Mononuclear cell (primary cell): Measurements from ENCODE around the gene NOSTRIN. TPM values are rescaled to one million over a fixed set of nuclear protein-coding genes. Genes with fewer than 3 reads are reported as not detected.
"Not testable (repeated sequence)": the region's sequence is repeated elsewhere in the genome, so short reads cannot be mapped to it uniquely, and the experiment has no call there.

ENCODE experiments used
- H3K27me3 ChIP-seq: 2 replicates; pipeline ENCODE4 v1.6.0; 2011; ENCODE audit warnings: low read length, control low read depth; ENCODE audit not compliant: insufficient read depth
- H3K4me1 ChIP-seq: 2 replicates; pipeline ENCODE4 v1.5.1; 2011; ENCODE audit warnings: mild to moderate bottlenecking, low read length, control low read depth; ENCODE audit not compliant: insufficient read depth
- H3K4me3 ChIP-seq: 2 replicates; pipeline ENCODE4 v1.5.1; 2011; ENCODE audit warnings: mild to moderate bottlenecking, low read length, moderate library complexity
- H3K9me3 ChIP-seq: 2 replicates; pipeline ENCODE4 v1.5.1; 2011; ENCODE audit warnings: low read depth, mild to moderate bottlenecking, control low read depth, low read length
- total RNA-seq: library from RNA; depleted of rRNA; stranded (reverse); fragments of >200 nt; gene quantifications from one replicate; pipeline ENCODE4 v1.2.3, GENCODE V29; 2012

The NOSTRIN gene
- 2.0 TPM for total RNA-seq

- Histone ChIP-seq H3K4me3 (no peak within 1 kb of the TSS), H3K27me3 (no peaks in the 10 kb centered on the region), H3K9me3 (no peaks in the 10 kb centered on the region), H3K4me1 (no peaks in the 10 kb centered on the region)
Observed at GRCh38 chr2:168801961-168802858, at the start of gene NOSTRIN. Gene NOSTRIN, plus strand, starts transcription at chr2:168802637. Its CDS starts 10 bp downstream, at chr2:168802647.

- Histone ChIP-seq H3K27me3 (no peaks in the 10 kb centered on the region), H3K4me1 (peaks cover 35% of the 10 kb centered on the region), H3K9me3 (no peaks in the 10 kb centered on the region), H3K4me3 (no peak overlapping the region)
Observed at GRCh38 chr2:168753765-168754329, 48.6 kb upstream of the NOSTRIN start.

- no peaks in the 10 kb centered on the region for H3K27me3 ChIP-seq
- H3K4me1 ChIP-seq = peaks cover 20% of the 10 kb centered on the region
- H3K9me3 ChIP-seq = no peaks in the 10 kb centered on the region
- H3K4me3 ChIP-seq = no peak overlapping the region
Observed at GRCh38 chr2:168757223-168757622, 45.2 kb upstream of the NOSTRIN start.

GRCh38 chr2:168758970-168759820 lies 43.2 kb upstream of the NOSTRIN start:
- H3K27me3 ChIP-seq = no peaks in the 10 kb centered on the region
- H3K4me1 ChIP-seq = peaks cover 17% of the 10 kb centered on the region
- no peaks in the 10 kb centered on the region for H3K9me3 ChIP-seq
- H3K4me3 ChIP-seq = no peak overlapping the region

GRCh38 chr2:168765401-168765800 lies 37.0 kb upstream of the NOSTRIN start:
- H3K9me3 ChIP-seq = no peaks in the 10 kb centered on the region
- H3K4me3 ChIP-seq = no peak overlapping the region
- H3K4me1 ChIP-seq = no peaks in the 10 kb centered on the region
- H3K27me3 ChIP-seq = no peaks in the 10 kb centered on the region

GRCh38 chr2:168766600-168766999 lies 35.8 kb upstream of the NOSTRIN start:
- Histone ChIP-seq H3K4me1 (no peaks in the 10 kb centered on the region), H3K4me3 (no peak overlapping the region)

GRCh38 chr2:168767258-168767657 lies 35.2 kb upstream of the NOSTRIN start:
- H3K27me3 ChIP-seq = no peaks in the 10 kb centered on the region
- H3K4me3 ChIP-seq = no peak overlapping the region
- H3K9me3 ChIP-seq = no peaks in the 10 kb centered on the region
- H3K4me1 ChIP-seq = no peaks in the 10 kb centered on the region

More at GRCh38 chr2:168766600-168766999, 35.8 kb upstream of the NOSTRIN start:
- H3K27me3 ChIP-seq = no peaks in the 10 kb centered on the region
- H3K9me3 ChIP-seq = no peaks in the 10 kb centered on the region

GRCh38 chr2:168768357-168768756 lies 34.1 kb upstream of the NOSTRIN start:
- H3K4me3 ChIP-seq, H3K4me1 ChIP-seq, H3K9me3 ChIP-seq, H3K27me3 ChIP-seq: not testable (repeated sequence)

GRCh38 chr2:168770796-168771195 lies 31.6 kb upstream of the NOSTRIN start:
- H3K9me3 ChIP-seq = no peaks in the 10 kb centered on the region

GRCh38 chr2:168772704-168773103 lies 29.7 kb upstream of the NOSTRIN start:
- Histone ChIP-seq H3K9me3 (no peaks in the 10 kb centered on the region), H3K4me1 (no peaks in the 10 kb centered on the region), H3K27me3 (no peaks in the 10 kb centered on the region), H3K4me3 (no peak overlapping the region)

More at GRCh38 chr2:168770796-168771195, 31.6 kb upstream of the NOSTRIN start:
- Histone ChIP-seq H3K4me1 (no peaks in the 10 kb centered on the region), H3K27me3 (no peaks in the 10 kb centered on the region), H3K4me3 (no peak overlapping the region)

- H3K4me1 ChIP-seq = no peaks in the 10 kb centered on the region
Observed at GRCh38 chr2:168773128-168773527, 29.3 kb upstream of the NOSTRIN start.

GRCh38 chr2:168773719-168774521 lies 28.5 kb upstream of the NOSTRIN start:
- Histone ChIP-seq H3K9me3 (no peaks in the 10 kb centered on the region), H3K27me3 (no peaks in the 10 kb centered on the region), H3K4me3 (no peak overlapping the region), H3K4me1 (no peaks in the 10 kb centered on the region)

More at GRCh38 chr2:168773128-168773527, 29.3 kb upstream of the NOSTRIN start:
- no peaks in the 10 kb centered on the region for H3K27me3 ChIP-seq
- H3K4me3 ChIP-seq = no peak overlapping the region
- H3K9me3 ChIP-seq = no peaks in the 10 kb centered on the region

- Histone ChIP-seq H3K4me1 (no peaks in the 10 kb centered on the region), H3K27me3 (no peaks in the 10 kb centered on the region), H3K4me3 (no peak overlapping the region), H3K9me3 (no peaks in the 10 kb centered on the region)
Observed at GRCh38 chr2:168775837-168776236, 26.6 kb upstream of the NOSTRIN start.

- no peaks in the 10 kb centered on the region for H3K9me3 ChIP-seq
- H3K4me1 ChIP-seq = no peaks in the 10 kb centered on the region
- no peak overlapping the region for H3K4me3 ChIP-seq
- no peaks in the 10 kb centered on the region for H3K27me3 ChIP-seq
Observed at GRCh38 chr2:168780669-168781071, 21.8 kb upstream of the NOSTRIN start.
